ENCODE measurements around the gene ATP2B2.

Gene ATP2B2

DNA sequence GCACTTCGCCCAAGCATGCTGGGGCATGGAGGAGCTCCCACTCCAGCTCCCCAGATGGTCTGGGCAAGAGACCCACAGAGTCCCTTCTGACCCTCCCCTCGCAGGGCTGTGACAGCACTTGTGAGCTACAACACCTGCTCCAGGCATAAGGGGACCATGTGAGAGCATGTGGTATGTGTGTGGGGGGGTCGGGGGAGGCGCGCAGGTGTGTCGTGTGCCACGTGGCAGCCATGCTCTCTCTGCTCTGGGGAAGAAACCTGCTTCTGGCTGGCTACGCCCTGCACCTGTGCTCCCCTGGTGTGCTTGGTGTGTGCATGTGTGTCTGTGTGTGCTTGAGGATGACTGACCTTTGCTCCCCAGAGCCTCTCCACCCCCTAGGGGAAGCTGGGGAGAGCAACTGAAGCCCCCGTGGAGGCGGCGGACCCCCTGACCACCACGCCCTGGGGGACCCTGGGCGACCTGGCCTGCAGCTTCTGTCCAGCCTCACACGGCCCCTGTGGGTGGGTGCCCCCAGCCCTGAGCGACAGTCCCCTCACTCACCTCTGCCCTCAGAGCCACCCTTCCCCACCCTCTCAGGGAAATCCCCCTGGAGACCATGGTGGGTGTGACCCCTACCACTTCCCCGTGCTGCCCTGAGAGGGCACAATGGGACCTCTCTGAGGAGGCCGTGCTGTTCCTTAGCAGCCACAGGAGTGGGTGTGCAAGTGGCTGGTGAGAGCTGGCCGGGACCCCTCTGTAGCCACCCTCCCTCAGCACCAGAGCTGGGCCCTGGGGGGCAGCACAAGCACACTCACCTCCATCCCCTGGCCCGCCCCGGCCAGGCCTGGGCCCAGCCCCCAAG is 167.8 kb downstream of the ATP2B2 start:
- Histone ChIP-seq H3K27ac (ENCODE audit: poor library complexity, severe bottlenecking) (no peak overlapping the region), H3K4me3 (ENCODE audit: severe bottlenecking) (no peak overlapping the region), H3K4me1 (ENCODE audit: insufficient read depth, poor library complexity, severe bottlenecking) (no peaks in the 10 kb centered on the region), H3K9me3 (ENCODE audit: severe bottlenecking) (no peaks in the 10 kb centered on the region), H3K36me3 (ENCODE audit: low read depth) (no peaks in the 10 kb centered on the region), H3K27me3 (ENCODE audit: insufficient read depth, poor library complexity, severe bottlenecking) (no peaks in the 10 kb centered on the region)
- TF ChIP-seq, protein P1, sequence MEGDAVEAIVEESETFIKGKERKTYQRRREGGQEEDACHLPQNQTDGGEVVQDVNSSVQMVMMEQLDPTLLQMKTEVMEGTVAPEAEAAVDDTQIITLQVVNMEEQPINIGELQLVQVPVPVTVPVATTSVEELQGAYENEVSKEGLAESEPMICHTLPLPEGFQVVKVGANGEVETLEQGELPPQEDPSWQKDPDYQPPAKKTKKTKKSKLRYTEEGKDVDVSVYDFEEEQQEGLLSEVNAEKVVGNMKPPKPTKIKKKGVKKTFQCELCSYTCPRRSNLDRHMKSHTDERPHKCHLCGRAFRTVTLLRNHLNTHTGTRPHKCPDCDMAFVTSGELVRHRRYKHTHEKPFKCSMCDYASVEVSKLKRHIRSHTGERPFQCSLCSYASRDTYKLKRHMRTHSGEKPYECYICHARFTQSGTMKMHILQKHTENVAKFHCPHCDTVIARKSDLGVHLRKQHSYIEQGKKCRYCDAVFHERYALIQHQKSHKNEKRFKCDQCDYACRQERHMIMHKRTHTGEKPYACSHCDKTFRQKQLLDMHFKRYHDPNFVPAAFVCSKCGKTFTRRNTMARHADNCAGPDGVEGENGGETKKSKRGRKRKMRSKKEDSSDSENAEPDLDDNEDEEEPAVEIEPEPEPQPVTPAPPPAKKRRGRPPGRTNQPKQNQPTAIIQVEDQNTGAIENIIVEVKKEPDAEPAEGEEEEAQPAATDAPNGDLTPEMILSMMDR (IDR thresholded peaks at IDR 0.05; ENCODE audit: poor library complexity, severe bottlenecking): no peak
- DNase-seq (ENCODE audit: low spot score): no peak
- no peak for ATAC-seq (ENCODE audit: low read depth)

DNA sequence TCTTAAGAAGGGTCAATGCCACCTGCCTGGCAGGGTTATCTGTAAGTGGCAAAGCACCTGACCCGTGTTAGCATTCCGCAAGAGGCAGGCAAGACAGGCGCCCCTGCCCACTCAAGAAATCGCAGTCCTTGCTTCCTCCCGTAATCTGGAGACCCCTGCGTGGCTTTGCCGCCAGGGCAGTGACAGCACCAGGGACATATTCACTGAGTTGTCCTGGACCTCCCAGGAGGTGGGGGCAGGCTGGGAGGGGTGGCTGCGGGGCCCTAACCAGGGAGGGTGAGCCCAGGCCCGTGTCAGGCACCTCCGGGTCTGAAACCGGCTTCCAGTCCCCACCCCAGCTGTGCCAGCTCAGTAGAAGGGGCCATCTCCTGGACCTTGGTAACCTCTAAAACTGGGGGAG is 168.6 kb downstream of the ATP2B2 start:
- Histone ChIP-seq H3K4me3 (ENCODE audit: severe bottlenecking) (no peak overlapping the region), H3K4me1 (ENCODE audit: insufficient read depth, poor library complexity, severe bottlenecking) (no peaks in the 10 kb centered on the region), H3K27ac (ENCODE audit: poor library complexity, severe bottlenecking) (no peak overlapping the region), H3K36me3 (ENCODE audit: low read depth) (no peaks in the 10 kb centered on the region), H3K9me3 (ENCODE audit: severe bottlenecking) (no peaks in the 10 kb centered on the region), H3K27me3 (ENCODE audit: insufficient read depth, poor library complexity, severe bottlenecking) (no peaks in the 10 kb centered on the region)
- TF ChIP-seq, protein P1 (IDR thresholded peaks at IDR 0.05; ENCODE audit: poor library complexity, severe bottlenecking): no peak
- DNase-seq (ENCODE audit: low spot score): no peak
- ATAC-seq (ENCODE audit: low read depth): no peak

DNA sequence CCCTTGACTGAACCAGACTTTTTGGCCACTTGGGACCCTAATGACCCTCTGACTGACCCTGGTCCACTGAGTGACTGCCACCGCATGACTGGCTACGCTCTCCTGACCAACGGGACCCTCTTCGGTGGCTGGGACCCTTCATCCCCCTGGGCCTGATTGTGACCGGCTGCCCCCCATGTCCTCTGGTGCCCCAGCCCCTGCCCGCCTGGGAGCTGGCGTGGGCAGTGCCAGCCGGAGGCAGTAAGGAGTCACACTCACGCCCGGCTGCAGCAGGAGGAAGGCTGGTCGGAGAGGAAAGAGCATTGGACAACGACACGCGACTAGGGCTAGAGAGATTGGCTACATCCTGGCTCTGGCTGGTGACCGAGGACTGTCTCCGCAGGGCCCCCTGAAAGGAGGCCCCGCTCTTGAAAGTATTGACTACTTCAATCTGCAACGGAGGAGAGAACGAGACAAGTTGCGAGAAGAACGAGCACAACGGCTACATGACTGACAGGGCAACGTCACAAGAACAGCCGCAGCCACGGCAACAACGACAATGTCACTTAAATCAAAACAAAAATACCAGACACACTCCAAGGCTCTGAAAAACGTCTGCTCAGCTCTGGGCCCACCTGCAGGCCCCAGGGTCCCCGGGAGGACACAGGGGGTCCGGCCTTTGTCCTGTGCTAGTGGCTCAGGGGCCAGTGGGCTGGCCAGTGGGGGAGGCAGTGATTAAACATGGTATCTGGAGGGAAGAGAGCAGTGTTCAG is 169.3 kb downstream of the ATP2B2 start:
- ATAC-seq (ENCODE audit: low read depth) (no peak), DNase-seq (ENCODE audit: low spot score) (no peak)
- no peaks in the 10 kb centered on the region for H3K9me3 ChIP-seq (ENCODE audit: severe bottlenecking)
- peaks cover 3% of the 10 kb centered on the region for H3K27me3 ChIP-seq (ENCODE audit: insufficient read depth, poor library complexity, severe bottlenecking)
- TF ChIP-seq, protein P1 (IDR thresholded peaks at IDR 0.05; ENCODE audit: poor library complexity, severe bottlenecking): no peak
- no peak overlapping the region for H3K27ac ChIP-seq (ENCODE audit: poor library complexity, severe bottlenecking)
- no peaks in the 10 kb centered on the region for H3K4me1 ChIP-seq (ENCODE audit: insufficient read depth, poor library complexity, severe bottlenecking)
- no peak overlapping the region for H3K4me3 ChIP-seq (ENCODE audit: severe bottlenecking)
- no peaks in the 10 kb centered on the region for H3K36me3 ChIP-seq (ENCODE audit: low read depth)

DNA sequence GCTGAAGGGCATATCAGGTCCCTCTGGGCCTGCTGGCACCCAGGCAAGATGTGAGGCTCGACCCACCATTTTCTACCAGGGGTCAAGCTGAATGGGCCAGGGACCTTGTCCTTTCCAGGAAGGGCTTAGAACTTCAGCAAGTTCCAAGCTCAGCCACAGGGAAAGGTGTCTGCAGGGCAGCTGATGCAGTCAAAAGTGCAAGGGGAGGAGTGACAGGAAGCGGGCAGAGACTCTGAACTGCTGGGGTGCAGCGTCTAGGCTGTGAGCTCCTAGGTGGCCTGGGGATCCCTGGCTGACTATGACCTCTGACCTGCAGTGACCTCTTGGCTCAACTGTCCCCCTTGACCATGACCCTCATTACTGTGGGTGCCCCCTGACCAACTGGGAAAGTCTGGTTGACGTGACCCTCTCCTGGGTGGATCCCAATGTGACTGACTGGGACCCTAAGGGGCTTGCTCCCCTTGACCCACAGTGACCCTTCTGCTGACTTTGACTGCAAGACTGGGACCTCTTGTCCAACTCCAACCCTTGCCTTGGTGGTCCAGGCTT is 170.1 kb downstream of the ATP2B2 start:
- H3K36me3 ChIP-seq (ENCODE audit: low read depth): no peaks in the 10 kb centered on the region
- no peak overlapping the region for H3K27ac ChIP-seq (ENCODE audit: poor library complexity, severe bottlenecking)
- ATAC-seq (ENCODE audit: low read depth) (no peak), DNase-seq (ENCODE audit: low spot score) (no peak)
- TF ChIP-seq, protein P1 (IDR thresholded peaks at IDR 0.05; ENCODE audit: poor library complexity, severe bottlenecking): no peak
- no peaks in the 10 kb centered on the region for H3K4me1 ChIP-seq (ENCODE audit: insufficient read depth, poor library complexity, severe bottlenecking)
- no peak overlapping the region for H3K4me3 ChIP-seq (ENCODE audit: severe bottlenecking)
- peaks cover 10% of the 10 kb centered on the region for H3K27me3 ChIP-seq (ENCODE audit: insufficient read depth, poor library complexity, severe bottlenecking)
- no peaks in the 10 kb centered on the region for H3K9me3 ChIP-seq (ENCODE audit: severe bottlenecking)

Data from RWPE2 (cell line).